A673 (cell line): ENCODE data around the gene LEFTY1. TPM values are rescaled to one million over a fixed set of nuclear protein-coding genes. Genes with fewer than 3 reads are reported as not detected.

ENCODE experiments used
- microRNA-seq: library from miRNA; unstranded; fragments of <30 nt; microRNA quantifications from one replicate; pipeline ENCODE4 v1.2.0, GENCODE V29; 2021
- total RNA-seq: library from RNA; stranded (reverse); gene quantifications from 2 replicates; pipeline ENCODE4 v1.2.3, GENCODE V29; 2021

LEFTY1 gene
- total RNA-seq, 1 experiment from 2014 or later: not detected

Small RNA genes lying within 50 kb of the gene (microRNA-seq; reads per million reads assigned to microRNA genes)
- 2.7 reads per million, percentile 3 among the genes with 10 or more reads in this experiment for gene MIR6741

Other genes with a start within 250 kb of the LEFTY1 start
- 171 and 186 TPM in 2 replicates for gene ENAH, start 236.0 kb downstream of the LEFTY1 start, total RNA-seq
- 486 and 491 TPM in 2 replicates for gene SRP9, start 111.3 kb downstream of the LEFTY1 start, total RNA-seq
- 22.4 and 22.8 TPM in 2 replicates for gene EPHX1, start 79.0 kb downstream of the LEFTY1 start, total RNA-seq
- 25.3 and 31.2 TPM in 2 replicates for gene TMEM63A, start 6.8 kb downstream of the LEFTY1 start, total RNA-seq
- 49.5 and 52.5 TPM in 2 replicates for gene PYCR2, start 35.1 kb upstream of the LEFTY1 start, total RNA-seq
- gene LEFTY2, start 52.1 kb upstream of the LEFTY1 start, total RNA-seq: not detected in 2 replicates
- 26.7 and 27.7 TPM in 2 replicates for gene SDE2, start 110.2 kb upstream of the LEFTY1 start, total RNA-seq
- gene H3-3A, start 173.6 kb upstream of the LEFTY1 start, total RNA-seq: 638 and 640 TPM in 2 replicates